Kidney epithelial cell (primary cell): ENCODE measurements around the gene RND3. TPM values are rescaled to one million over a fixed set of nuclear protein-coding genes. Genes with fewer than 3 reads are reported as not detected.

Experiments used
- DNase-seq: peaks from one replicate; pipeline ENCODE4 v3.0.0-alpha.2; 2010; ENCODE audit warnings: low read depth
- H3K27me3 ChIP-seq: 2 replicates; pipeline ENCODE4 v1.6.0; 2011; ENCODE audit warnings: low read length; ENCODE audit not compliant: control insufficient read depth, insufficient read depth
- H3K36me3 ChIP-seq: 2 replicates; pipeline ENCODE4 v1.5.1; 2011; ENCODE audit warnings: low read length; ENCODE audit not compliant: control insufficient read depth, insufficient read depth
- H3K4me3 ChIP-seq: 2 replicates; pipeline ENCODE4 v1.5.1; 2011; ENCODE audit warnings: low read depth, mild to moderate bottlenecking, control low read depth, low read length
- CTCF ChIP-seq: IDR thresholded peaks from 2 replicates; pipeline ENCODE4 v1.5.1; 2011; ENCODE audit warnings: mild to moderate bottlenecking, moderate library complexity, low read length, control low read depth, inconsistent platforms; ENCODE audit not compliant: insufficient read depth, poor library complexity, severe bottlenecking
- total RNA-seq: library from RNA; depleted of rRNA; stranded (reverse); fragments of >200 nt; gene quantifications from 2 replicates; pipeline ENCODE4 v1.2.3, GENCODE V29; 2015

Gene RND3
- total RNA-seq, 1 donor from 2014 or later, result 259 TPM

- Histone ChIP-seq H3K4me3 (no peak overlapping the region), H3K27me3 (no peaks in the 10 kb centered on the region), H3K36me3 (no peaks in the 10 kb centered on the region)
- no peak for TF ChIP-seq CTCF
- DNase-seq, result no peak
Observed at GRCh38 chr2:150431561-150432311, 55.7 kb downstream of the RND3 start.

GRCh38 chr2:150429384-150429961 is 58.0 kb downstream of the RND3 start:
- Histone ChIP-seq H3K4me3 (no peak overlapping the region), H3K36me3 (no peaks in the 10 kb centered on the region), H3K27me3 (no peaks in the 10 kb centered on the region)
- no peak for DNase-seq
- TF ChIP-seq CTCF, result no peak

GRCh38 chr2:150428641-150429040 is 58.8 kb downstream of the RND3 start:
- TF ChIP-seq CTCF, result no peak
- H3K4me3 ChIP-seq, result no peak overlapping the region

GRCh38 chr2:150427298-150427697 is 60.2 kb downstream of the RND3 start:
- no peaks in the 10 kb centered on the region for H3K36me3 ChIP-seq
- H3K4me3 ChIP-seq, result no peak overlapping the region
- H3K27me3 ChIP-seq, result no peaks in the 10 kb centered on the region
- TF ChIP-seq CTCF, result no peak
- DNase-seq, result no peak

More at GRCh38 chr2:150428641-150429040, 58.8 kb downstream of the RND3 start:
- H3K27me3 ChIP-seq, result no peaks in the 10 kb centered on the region
- DNase-seq, result no peak
- no peaks in the 10 kb centered on the region for H3K36me3 ChIP-seq

- TF ChIP-seq CTCF, result no peak
- no peaks in the 10 kb centered on the region for H3K36me3 ChIP-seq
- H3K27me3 ChIP-seq, result no peaks in the 10 kb centered on the region
- no peak for DNase-seq
- no peak overlapping the region for H3K4me3 ChIP-seq
Observed at GRCh38 chr2:150426724-150427123, 60.7 kb downstream of the RND3 start.
